ENCODE measurements around the gene ASTN2. TPM values are rescaled to one million over a fixed set of nuclear protein-coding genes. Genes with fewer than 3 reads are reported as not detected.

Gene ASTN2
- total and polyA plus RNA-seq, 9 of the 15 experiments (the other 6 are each of a cell fraction or from before 2014, with no cell fraction given): 0.56 to 3.5 (median 1.9) TPM

DNA sequence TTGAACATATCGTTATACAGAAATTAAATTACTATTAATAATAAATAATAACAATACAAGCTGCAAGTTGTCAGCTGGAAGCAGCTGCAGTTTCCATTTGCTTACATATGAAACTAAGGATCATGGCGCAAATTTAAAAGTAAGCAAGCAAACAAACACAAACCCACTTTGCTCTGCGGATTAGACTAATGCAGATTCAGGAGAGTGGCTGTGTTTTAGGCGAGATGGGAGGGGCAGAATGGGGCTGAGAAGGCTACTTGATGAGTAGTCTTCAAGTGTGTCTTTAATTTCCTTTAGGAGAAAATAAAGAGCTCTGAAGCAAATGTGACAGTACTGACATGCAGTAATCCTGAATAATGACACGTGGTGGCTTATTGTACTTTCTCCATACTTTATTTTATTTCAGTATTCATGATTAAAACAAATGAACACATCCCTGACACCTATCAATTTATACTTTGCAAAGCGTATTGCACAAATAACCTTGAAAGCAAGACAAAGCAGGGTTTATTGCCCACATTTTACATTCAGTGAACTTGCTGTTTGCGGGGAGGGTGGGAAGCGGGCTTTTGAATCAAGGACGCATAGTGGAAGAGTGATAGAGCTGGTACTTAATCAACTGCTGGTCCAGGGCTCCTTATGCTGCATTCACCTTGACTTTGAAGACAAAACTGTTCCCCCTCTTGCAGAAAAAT is 949.1 kb downstream of the ASTN2 start (continued):
- TF ChIP-seq ATF6 (CRISPR knock-in tag; IDR thresholded peaks at IDR 0.05): no peak
- TF ChIP-seq LARP7 (IDR thresholded peaks at IDR 0.05): no peak
- 0 out of 2 replicates have a peak, but pooled peaks have one; percentile 16 for TF ChIP-seq NKRF (IDR thresholded peaks at IDR 0.05; ENCODE audit: borderline replicate concordance)
- TF ChIP-seq SMARCA5 (IDR thresholded peaks at IDR 0.05): no peak
- no peak for TF ChIP-seq ERF (CRISPR knock-in tag; IDR thresholded peaks at IDR 0.05)
- TF ChIP-seq, protein P1, sequence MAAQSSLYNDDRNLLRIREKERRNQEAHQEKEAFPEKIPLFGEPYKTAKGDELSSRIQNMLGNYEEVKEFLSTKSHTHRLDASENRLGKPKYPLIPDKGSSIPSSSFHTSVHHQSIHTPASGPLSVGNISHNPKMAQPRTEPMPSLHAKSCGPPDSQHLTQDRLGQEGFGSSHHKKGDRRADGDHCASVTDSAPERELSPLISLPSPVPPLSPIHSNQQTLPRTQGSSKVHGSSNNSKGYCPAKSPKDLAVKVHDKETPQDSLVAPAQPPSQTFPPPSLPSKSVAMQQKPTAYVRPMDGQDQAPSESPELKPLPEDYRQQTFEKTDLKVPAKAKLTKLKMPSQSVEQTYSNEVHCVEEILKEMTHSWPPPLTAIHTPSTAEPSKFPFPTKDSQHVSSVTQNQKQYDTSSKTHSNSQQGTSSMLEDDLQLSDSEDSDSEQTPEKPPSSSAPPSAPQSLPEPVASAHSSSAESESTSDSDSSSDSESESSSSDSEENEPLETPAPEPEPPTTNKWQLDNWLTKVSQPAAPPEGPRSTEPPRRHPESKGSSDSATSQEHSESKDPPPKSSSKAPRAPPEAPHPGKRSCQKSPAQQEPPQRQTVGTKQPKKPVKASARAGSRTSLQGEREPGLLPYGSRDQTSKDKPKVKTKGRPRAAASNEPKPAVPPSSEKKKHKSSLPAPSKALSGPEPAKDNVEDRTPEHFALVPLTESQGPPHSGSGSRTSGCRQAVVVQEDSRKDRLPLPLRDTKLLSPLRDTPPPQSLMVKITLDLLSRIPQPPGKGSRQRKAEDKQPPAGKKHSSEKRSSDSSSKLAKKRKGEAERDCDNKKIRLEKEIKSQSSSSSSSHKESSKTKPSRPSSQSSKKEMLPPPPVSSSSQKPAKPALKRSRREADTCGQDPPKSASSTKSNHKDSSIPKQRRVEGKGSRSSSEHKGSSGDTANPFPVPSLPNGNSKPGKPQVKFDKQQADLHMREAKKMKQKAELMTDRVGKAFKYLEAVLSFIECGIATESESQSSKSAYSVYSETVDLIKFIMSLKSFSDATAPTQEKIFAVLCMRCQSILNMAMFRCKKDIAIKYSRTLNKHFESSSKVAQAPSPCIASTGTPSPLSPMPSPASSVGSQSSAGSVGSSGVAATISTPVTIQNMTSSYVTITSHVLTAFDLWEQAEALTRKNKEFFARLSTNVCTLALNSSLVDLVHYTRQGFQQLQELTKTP (IDR thresholded peaks at IDR 0.05; ENCODE audit: low read depth in 1 of 2, partially characterized antibody in 2 of 2): peak in 1 of 2 experiments; percentile 81
- TF ChIP-seq POLR3G (IDR thresholded peaks at IDR 0.05; ENCODE audit: extremely low read depth, insufficient read length, insufficient replicate concordance): no peak
- no peak for TF ChIP-seq NCOA6 (IDR thresholded peaks at IDR 0.05)
- TF ChIP-seq MLLT1 (IDR thresholded peaks at IDR 0.05): peak in 1 of 2 experiments; percentile 8; a peak in 1 of 4 replicates
- TF ChIP-seq SP1 (CRISPR knock-in tag; IDR thresholded peaks at IDR 0.05): peak; percentile 1; the same call in 1 of the 2 replicates
- no peak for TF ChIP-seq STAG1 (CRISPR knock-in tag; IDR thresholded peaks at IDR 0.05; ENCODE audit: borderline replicate concordance)
- no peak for TF ChIP-seq HOMEZ (CRISPR knock-in tag; IDR thresholded peaks at IDR 0.05)
- TF ChIP-seq POU5F1 (IDR thresholded peaks at IDR 0.05; ENCODE audit: borderline replicate concordance, low read depth, low read length, partially characterized antibody): no peak
- TF ChIP-seq ZBTB9 (CRISPR knock-in tag; IDR thresholded peaks at IDR 0.05): no peak

Measured in K562 (cell line).